Stimulated activated CD4-positive, alpha-beta T cell treated with anti-CD3 and anti-CD28 coated beads, TNF-alpha, amount 100 ng/mL, for 24 hours (primary cell): ENCODE measurements around the gene GOPC.
"Not testable (repeated sequence)": the region's sequence is repeated elsewhere in the genome, so short reads cannot be mapped to it uniquely, and the experiment has no call there.

ENCODE experiments used
- DNase-seq, 3 experiments: peaks; one replicate each; pipeline ENCODE4 v3.0.0-alpha.2; 2020; ENCODE audit warnings: low read depth in 3 of 3

Gene GOPC

DNA sequence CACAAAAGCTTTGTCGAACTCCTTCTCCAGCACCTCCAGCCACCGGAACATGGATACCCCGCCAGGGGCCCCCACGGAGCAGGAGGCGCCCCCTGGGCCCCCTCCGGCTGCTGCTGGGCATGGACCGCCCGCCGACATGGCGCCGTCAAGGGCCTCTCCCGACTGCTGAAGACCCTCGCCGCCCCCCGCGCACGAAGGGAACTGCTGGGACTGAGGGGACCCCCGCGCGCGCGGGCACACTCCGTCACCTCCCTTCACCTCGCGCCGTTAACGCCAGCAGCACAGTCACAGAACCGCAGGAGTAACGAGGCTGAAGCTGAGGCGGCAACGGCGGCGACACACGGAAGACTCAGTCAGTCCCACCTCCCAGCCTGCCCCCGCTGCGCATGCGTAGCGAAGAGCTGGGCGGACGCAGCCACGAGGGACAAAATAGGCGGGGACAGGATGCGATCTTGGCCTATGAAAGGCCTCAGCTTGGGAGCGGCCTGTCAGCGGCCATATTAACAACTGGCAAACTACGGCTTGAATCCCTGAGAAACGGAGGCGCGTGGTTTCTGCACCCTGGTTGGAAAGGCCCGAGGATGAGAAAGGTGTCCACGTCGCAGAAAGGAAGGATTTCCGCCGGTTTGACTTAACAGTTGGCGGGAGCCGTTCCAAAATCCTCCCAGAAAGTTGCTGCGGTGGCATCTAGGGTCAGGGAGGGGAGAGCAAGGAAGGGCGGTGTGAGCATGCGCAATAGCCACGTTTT, at the start of gene GOPC:
TSS of gene GOPC (minus strand) at position 361 of the 748 bp plus-strand sequence. CDS start at position 138, 223 bp downstream.
- peak; percentile 88 to 93 (median 90) for DNase-seq

DNA sequence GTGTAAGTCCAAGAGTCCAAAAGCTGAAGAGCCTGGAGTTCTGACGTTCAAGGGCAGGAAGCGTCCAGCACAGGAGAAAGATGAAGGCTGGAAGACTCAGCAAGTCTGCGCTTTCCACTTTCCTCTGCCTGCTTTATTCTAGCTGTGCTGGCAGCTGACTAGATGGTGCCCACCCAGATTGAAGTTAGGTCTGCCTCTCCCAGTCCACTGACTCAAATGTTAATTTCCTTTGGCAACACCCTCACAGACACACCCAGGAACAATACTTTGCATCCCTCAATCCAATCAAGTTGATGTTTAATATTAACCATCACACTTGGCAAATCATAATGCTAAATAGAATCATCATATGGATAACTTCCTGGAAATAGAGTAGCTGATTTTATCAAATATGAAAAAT, 49.7 kb upstream of the GOPC start:
- DNase-seq, result not testable (repeated sequence)

DNA sequence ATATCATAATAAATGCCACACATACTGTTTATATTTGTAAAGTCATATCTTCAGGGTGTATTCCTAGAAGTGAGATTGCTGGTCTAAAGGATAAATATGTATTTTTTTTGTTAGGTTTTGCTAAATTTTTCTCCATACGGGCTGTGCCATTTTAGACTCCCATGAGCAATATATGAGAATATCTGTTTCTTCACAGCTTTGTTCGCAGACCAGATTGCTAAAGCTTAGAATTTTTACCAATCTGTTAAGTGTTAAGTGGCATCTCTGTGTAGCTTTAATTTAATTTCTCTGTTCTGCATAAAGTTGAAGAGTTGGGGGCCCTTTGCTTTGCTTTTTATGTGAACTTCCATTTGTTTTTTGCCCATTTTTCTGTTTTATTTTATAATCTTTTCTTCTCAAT, 40.7 kb upstream of the GOPC start:
- DNase-seq, result no peak

- DNase-seq, result no peak
Measured at GRCh38 chr6:117637770-117638169, 35.5 kb upstream of the GOPC start.

DNA sequence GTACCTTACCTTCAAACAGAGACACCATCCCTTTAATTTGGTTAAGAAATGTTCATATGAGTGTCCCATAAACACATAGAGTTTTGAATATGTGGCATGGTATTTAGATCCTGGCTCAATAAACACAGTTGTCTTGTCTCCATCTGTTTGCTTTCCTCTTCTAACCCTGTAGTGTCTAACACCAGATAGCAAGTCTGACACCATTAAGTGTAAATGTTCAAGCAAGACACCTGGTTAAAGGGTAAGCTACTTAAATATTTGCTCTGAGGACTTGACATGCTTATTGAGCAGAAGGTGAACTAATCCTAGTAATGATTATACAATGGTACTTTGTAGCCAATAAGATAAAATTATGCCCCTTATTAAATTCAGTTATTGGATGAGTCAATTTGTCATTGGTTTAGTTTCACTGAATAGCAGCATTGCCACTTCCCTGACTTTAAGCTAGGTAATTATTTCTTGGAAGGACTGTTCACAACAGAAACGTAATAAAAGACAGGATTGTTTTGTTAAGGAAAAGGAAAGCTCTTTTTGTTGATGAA, 26.9 kb upstream of the GOPC start:
- DNase-seq, result no peak

DNA sequence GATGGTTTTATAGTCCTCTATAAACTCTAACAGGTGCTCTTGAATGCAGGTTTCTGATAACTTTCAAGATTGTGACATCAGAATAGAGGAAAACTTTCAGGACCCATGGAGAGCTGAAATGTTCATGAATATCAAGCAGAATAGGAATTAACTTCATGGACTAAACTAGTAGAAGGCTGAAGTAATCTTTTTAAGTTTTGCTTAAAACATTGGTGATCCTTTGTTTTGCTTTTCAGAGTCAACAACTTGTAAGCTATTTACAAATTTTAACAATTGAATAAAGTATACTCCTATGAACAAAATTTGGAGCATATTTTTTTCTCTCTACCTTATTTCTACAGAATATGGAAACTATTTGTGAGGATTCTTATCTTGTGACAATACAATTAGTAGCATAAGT, 25.2 kb upstream of the GOPC start:
- DNase-seq, result no peak

DNA sequence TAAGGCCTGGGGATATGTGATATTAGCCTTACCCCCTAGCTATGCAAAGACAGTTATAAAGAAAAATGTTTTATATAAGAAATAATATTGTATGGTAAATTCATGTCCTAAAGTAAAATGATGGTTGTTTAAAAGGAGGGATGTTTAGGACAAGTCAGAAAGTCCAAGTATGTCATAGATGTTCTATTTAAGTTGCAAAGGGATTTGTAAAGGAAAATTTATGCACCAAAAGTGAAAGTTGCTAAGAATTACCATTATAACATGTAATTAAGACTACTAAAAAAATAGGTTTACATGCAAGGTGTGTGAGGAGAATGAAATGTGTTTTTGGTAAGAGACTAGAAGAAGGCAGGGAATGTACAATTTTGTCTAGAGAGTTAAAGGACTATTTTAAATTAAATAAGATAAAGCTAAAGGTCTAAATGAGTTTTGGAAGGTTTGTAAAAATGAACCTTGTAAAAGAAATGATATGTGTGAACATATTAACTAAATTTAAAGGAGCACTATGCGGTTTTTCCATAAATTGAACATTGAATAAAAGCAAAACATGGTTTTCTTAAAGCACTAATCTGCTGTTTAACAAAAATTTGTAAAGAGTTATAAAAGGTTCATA, 22.7 kb upstream of the GOPC start:
- no peak for DNase-seq

DNA sequence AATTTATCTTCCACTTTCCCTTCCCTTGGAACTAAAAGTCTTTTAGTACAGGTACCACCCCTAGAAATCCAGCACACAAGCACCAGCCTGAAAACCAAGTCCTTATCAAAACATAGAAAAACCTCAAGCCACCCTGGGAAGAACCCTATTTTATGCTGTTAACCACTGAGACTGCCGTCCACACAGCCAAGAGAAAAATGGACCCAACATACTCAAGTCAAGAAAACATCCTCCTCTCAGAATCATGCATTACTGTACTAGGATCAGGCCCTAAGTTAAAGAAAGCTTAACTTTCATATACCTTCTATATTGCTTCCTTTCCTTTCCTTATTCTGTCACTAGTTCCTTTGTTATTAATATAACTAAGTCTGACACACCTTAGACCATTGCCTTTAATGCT, 16.9 kb upstream of the GOPC start:
- DNase-seq, result no peak

DNA sequence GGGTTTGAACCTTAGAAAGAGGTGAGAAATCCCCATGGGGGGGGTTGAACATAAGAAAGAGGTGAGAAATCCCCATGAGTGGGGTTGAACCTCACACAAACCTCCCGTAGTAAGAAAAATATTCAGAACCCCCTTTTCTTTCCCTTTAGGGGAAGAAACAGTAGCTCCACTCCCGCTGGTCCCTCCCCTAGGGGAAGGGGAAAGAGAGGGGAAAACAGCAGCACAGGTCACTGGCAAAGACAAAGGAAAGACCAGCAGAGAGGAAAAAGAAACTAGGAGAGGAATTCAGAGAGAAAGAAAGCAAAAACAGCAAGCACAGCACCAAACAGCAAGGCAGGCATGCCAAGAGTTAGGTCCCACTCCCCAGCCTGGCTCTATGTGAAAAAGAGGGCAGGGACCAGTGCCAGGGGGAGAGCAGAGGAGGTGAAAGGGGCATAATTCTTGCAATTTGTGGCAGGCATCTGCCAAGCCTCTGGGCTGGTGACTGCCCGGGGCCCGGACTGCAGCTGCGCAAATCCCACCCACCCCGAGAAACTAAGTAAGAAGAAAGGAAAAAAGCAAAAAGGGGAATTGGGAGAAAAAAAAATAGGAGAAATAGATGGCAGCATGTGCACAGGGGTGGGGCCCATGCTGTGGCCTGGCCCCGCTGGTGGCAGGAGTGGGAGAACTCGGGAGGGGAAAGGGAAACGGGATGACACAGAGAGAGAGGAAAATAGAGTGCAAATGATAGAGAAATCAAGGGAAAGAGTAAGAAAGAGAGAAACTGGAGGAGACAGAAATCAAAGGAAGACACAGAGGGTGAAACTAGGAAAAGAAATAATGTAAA, 15.1 kb upstream of the GOPC start:
- no peak for DNase-seq

- peak in 2 of 3 experiments; percentile 4 to 8 for DNase-seq
Measured at GRCh38 chr6:117616391-117617209, 14.3 kb upstream of the GOPC start.

- no peak for DNase-seq
Measured at GRCh38 chr6:117615750-117616390, 13.6 kb upstream of the GOPC start.

DNA sequence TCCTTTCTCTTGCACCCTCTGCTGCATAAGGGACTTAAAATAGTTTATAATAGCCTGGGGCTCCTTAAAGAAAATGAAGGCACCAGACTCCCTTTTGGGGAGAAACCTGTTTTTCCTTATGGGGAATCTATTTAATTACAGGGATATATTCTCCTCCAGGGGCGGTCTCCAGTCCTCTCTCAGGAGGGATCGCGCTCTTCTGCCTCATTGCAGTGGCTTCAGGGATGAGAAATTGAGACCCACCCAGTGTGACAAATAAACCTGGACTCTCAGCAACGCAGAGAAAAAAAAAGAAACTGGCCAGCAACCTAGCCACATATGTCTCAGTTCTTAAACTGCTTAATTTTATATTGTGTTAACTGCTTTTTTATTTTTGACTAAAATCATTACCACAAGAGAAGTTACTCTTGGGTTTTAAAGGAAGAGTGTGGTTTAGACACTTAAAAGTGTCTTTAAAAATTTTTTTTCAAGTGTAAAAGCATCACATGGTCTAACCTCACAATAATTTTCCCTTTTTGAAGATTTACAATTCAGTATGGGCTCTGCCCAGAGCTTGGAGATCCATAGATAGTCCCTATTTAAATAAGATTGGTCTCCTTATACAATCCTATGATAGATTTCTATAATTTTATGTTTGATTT, 11.7 kb upstream of the GOPC start:
- DNase-seq, result no peak

DNA sequence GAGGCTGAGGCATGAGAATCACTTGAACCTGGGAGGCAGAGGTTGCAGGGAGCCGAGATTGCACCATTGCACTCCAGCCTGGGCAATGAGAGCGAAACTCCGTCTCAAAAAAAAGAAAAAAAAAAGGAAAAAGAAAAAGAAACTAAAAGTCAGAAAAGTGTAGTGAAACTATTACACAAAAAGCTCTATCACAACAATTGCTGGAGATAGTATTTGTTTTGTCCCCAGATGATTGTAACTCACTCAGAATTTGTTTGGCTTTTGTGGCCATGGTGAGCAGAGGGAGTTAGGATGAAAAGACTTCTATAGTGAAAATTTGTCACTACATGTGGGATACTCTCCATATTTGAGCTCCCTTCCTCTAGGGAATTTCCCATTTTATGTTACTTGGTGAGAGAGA, 5.2 kb upstream of the GOPC start:
- DNase-seq, result no peak

DNA sequence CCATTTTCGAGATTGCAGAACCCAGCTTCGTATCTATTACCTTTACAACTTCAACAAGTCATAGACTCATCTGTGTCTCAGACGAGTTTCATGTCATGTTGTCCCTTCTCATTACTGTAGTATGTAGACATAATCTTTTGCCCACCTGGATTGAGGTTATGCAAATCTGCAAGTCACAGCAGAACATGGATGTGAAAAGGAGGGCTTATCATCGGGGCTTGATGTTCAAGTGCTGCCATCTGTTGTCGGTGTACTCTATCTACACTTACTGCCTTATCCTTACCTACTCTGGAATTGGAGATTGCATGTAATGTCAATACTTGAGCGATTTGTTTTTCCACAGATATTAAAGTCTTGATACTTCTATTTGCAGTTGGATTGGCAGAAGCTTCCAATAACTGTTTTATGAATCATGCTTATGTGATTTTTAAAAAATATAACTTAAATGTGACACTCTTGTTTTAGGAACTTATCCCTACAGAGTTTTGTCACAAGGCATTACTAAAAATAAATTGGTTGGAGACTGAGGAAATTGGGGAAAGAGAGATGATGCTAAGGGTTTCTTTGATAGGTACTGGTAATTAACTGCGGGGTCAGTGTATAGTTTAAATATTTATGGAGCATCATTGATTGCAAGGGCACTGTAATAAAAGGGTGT, 3.0 kb upstream of the GOPC start:
- peak in 2 of 3 experiments; percentile 10 to 17 for DNase-seq

DNA sequence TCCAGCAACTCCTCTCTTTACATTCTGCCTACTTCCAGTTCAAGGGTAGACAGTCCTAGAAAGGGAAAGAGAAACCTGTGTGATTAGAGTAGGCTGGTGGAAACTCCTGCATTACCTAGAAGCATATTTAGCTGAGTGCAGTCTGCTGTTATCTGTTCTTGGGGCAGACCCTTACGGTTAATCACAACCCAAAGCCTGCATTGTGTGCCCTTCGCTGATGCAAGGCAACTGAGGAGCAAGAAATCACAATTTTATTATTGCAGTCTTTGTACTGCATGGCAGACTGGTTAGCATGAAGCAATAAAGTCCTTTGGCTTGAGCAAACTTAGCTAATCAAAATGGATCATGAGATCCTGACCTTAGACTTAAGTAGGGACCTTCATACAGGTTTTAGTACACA, 1.5 kb upstream of the GOPC start:
- no peak for DNase-seq

- no peak for DNase-seq
Measured at GRCh38 chr6:117602899-117603588, 733 bp upstream of the GOPC start.

DNA sequence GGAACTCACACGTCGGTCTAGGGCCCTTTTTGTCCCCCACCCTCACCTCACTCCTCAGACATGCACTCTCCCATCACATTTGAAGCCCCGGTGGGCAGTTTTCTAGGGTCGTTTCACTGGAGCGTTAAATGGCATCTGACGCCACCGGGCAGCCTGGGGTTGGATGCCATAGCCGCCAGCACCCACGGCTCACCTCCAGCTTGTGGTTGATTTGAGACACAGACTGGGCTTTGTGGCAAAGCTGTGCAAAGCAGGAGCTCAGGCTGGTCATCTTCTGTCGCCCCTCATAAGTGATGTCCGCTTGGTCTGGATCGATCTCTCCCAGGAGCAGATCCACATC, 530 bp downstream of the GOPC start:
- peak in 1 of 3 experiments; percentile 2 for DNase-seq

GRCh38 chr6:117600008-117600743, 2.1 kb downstream of the GOPC start:
- DNase-seq, result no peak

DNA sequence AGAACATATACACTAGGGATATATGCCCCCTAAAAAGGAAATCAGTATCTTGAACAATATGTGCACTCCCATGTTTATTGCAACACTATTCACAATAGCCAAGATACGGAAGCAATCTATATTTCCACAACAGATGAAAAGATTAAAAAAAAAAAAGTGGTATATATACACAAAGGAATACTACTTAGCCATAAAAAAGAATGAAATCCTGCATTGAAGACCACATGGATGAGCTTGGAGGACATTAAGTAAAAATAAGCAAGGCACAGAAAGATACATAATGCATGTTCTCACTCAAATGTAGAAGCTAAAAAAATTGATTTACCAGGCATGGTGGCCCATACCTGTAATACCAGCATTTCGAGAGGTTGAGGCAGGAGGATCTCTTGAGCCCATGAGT, 4.6 kb downstream of the GOPC start:
- no peak for DNase-seq
